ENCODE results near the gene RGS3. TPM values are rescaled to one million over a fixed set of nuclear protein-coding genes. Genes with fewer than 3 reads are reported as not detected.

The RGS3 gene
- total and polyA plus RNA-seq, 2 of the 13 experiments (the other 11 are each of a cell fraction or from before 2014, with no cell fraction given), result 17.1 to 28.8 TPM

DNA sequence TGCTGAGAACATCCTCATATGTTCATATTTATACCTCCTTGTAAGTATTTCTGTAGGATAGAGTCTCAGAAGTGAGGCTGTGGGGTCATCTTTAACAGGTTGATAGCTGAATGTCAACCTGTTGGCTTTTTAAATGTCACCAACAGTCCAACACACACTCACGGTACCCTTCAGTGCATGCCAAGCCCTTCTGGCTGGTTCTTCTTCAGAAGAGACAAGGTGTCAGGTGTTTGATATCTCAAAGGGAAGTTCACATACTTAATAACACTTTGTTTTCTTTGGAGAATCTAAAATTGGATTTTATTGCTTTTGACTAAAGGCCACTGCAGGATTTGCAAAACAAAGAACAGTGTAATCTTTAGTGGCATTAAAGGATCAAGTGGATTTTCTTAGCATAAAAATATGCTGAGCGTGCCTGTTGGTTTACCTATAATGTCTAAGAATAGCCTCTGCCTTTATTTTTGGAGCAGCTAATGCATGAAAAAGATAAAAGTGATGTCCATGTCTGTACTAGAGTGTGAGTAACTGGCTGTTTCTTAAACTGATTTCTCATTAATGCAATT lies 58.2 kb downstream of the RGS3 start:
- ChIA-PET POLR2A (no interaction called here), CTCF (ENCODE audit: low intra/inter-chr PET ratio, low total read pairs) (no interaction called here)
- Histone ChIP-seq H3K27ac (ENCODE audit: extremely low read length, insufficient read depth, low read length) (no peak overlapping the region), H3K9me3 (ENCODE audit: low read length) (no peaks in the 10 kb centered on the region), H2AFZ (ENCODE audit: low read length) (no peak overlapping the region), H3K9ac (ENCODE audit: insufficient read depth, low read depth, low read length) (no peak overlapping the region), H3K79me2 (ENCODE audit: insufficient read depth, low read length) (no peaks in the 10 kb centered on the region), H3K4me1 (ENCODE audit: insufficient read depth, low read length) (peaks cover 26% of the 10 kb centered on the region), H3K27me3 (ENCODE audit: control insufficient read depth in 1 of 2, insufficient read depth in 2 of 2, low read length in 2 of 2) (no peaks in the 10 kb centered on the region), H4K20me1 (ENCODE audit: insufficient read depth, low read length) (no peaks in the 10 kb centered on the region; the same call in 1 of the 2 replicates), H3K4me3 (replicated peaks in 1 of 3; ENCODE audit: insufficient read depth in 1 of 3, low read depth in 2 of 3, low read length in 3 of 3) (no peak overlapping the region), H3K36me3 (replicated peaks in 1 of 2; ENCODE audit: control insufficient read depth in 1 of 2, insufficient read depth in 2 of 2, low read length in 2 of 2) (peaks cover 37 to 96% of the 10 kb centered on the region in 2 experiments), H3K4me2 (ENCODE audit: low read depth, low read length) (no peak overlapping the region)
- intact Hi-C loops (cut with micrococcal nuclease; ENCODE audit: unreplicated experiment) (no loop called here), in situ Hi-C loops (cut with HindIII; ENCODE audit: extremely low pct_ligation_motif_present, low pct_unique_long_range_greater_than_20kb) (no loop called here)
- DNase-seq (ENCODE audit: low spot score) (no peak), ATAC-seq (no peak), FAIRE-seq (no peak)
- BruUV-seq (replicated peaks), result no TSS peak
- TF ChIP-seq MAFK (conservative IDR thresholded peaks at IDR 0.05 in 1 of 2, IDR thresholded peaks at IDR 0.05 in 1 of 2; ENCODE audit: low read length in 2 of 2), result 0 out of 4 replicates have a peak, but pooled peaks of 1 of the 2 experiments have one; percentile 17
- TF ChIP-seq ZNF101 (CRISPR knock-in tag; IDR thresholded peaks at IDR 0.05; ENCODE audit: borderline replicate concordance, low read depth), result no peak
- WGBS (ENCODE audit: low lambda C conversion rate), result 96% methylated on average over 2 of the region's 2 CpGs

DNA sequence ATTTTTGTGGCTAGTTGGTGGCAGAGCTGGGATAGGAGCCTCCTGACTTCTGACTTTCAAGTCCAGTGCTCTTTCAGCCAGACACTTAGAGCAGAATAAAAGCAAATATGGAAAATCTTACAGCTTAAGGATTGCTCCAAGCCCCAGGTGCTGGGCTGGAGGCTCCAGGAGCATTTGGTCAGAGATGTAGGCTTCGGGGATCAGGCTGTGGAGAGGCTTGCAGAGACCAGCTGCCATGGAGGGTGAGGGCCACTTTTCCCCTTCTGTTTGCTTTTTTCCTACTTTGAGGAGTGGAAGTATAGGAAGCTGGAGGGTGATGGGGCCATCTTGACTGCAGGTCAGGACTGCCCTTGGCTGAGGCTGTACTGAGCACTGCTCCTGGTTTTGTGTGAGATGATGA lies 58.9 kb downstream of the RGS3 start:
- H3K4me3 ChIP-seq (replicated peaks in 1 of 3; ENCODE audit: insufficient read depth in 1 of 3, low read depth in 2 of 3, low read length in 3 of 3), result no peak overlapping the region
- H4K20me1 ChIP-seq (ENCODE audit: insufficient read depth, low read length), result no peaks in the 10 kb centered on the region; the same call in 1 of the 2 replicates
- H3K79me2 ChIP-seq (ENCODE audit: insufficient read depth, low read length), result no peaks in the 10 kb centered on the region
- ATAC-seq, result no peak
- 80% methylated on average over 1 of the region's 1 CpG for WGBS (ENCODE audit: low lambda C conversion rate)
- POLR2A ChIA-PET, result no interaction called here
- H3K4me2 ChIP-seq (ENCODE audit: low read depth, low read length), result no peak overlapping the region
- TF ChIP-seq NR3C1 (CRISPR knock-in tag; IDR thresholded peaks at IDR 0.05), result no peak
- TF ChIP-seq ZNF513 (CRISPR knock-in tag; conservative IDR thresholded peaks at IDR 0.05), result no peak
- TF ChIP-seq, protein P1, sequence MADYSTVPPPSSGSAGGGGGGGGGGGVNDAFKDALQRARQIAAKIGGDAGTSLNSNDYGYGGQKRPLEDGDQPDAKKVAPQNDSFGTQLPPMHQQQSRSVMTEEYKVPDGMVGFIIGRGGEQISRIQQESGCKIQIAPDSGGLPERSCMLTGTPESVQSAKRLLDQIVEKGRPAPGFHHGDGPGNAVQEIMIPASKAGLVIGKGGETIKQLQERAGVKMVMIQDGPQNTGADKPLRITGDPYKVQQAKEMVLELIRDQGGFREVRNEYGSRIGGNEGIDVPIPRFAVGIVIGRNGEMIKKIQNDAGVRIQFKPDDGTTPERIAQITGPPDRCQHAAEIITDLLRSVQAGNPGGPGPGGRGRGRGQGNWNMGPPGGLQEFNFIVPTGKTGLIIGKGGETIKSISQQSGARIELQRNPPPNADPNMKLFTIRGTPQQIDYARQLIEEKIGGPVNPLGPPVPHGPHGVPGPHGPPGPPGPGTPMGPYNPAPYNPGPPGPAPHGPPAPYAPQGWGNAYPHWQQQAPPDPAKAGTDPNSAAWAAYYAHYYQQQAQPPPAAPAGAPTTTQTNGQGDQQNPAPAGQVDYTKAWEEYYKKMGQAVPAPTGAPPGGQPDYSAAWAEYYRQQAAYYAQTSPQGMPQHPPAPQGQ (CRISPR knock-in tag; IDR thresholded peaks at IDR 0.05; ENCODE audit: borderline replicate concordance), result no peak
- TF ChIP-seq SMAD9 (CRISPR knock-in tag; IDR thresholded peaks at IDR 0.05), result no peak
- TF ChIP-seq ZNF207 (IDR thresholded peaks at IDR 0.05; ENCODE audit: borderline replicate concordance), result no peak
- TF ChIP-seq ZNF678 (CRISPR knock-in tag; IDR thresholded peaks at IDR 0.05), result no peak
- no peak for TF ChIP-seq ZNF382 (CRISPR knock-in tag; IDR thresholded peaks at IDR 0.05; ENCODE audit: borderline replicate concordance)
- TF ChIP-seq ZNF777 (CRISPR knock-in tag; IDR thresholded peaks at IDR 0.05), result no peak
- TF ChIP-seq SUZ12 (IDR thresholded peaks at IDR 0.05; ENCODE audit: low read depth, low read length), result no peak
- TF ChIP-seq ZNF567 (CRISPR knock-in tag; IDR thresholded peaks at IDR 0.05; ENCODE audit: borderline replicate concordance), result no peak
- no peaks in the 10 kb centered on the region for H3K9me3 ChIP-seq (ENCODE audit: low read length)
- FAIRE-seq, result no peak
- H3K9ac ChIP-seq (ENCODE audit: insufficient read depth, low read depth, low read length), result no peak overlapping the region
- H2AFZ ChIP-seq (ENCODE audit: low read length), result no peak overlapping the region
- CTCF ChIA-PET (ENCODE audit: low intra/inter-chr PET ratio, low total read pairs), result no interaction called here
- no peaks in the 10 kb centered on the region for H3K27me3 ChIP-seq (ENCODE audit: control insufficient read depth in 1 of 2, insufficient read depth in 2 of 2, low read length in 2 of 2)
- no TSS peak for BruUV-seq (replicated peaks)
- H3K27ac ChIP-seq (ENCODE audit: extremely low read length, insufficient read depth, low read length), result no peak overlapping the region
- DNase-seq (ENCODE audit: low spot score), result no peak
- peaks cover 26% of the 10 kb centered on the region for H3K4me1 ChIP-seq (ENCODE audit: insufficient read depth, low read length)
- in situ Hi-C loops (cut with HindIII; ENCODE audit: extremely low pct_ligation_motif_present, low pct_unique_long_range_greater_than_20kb), result no loop called here
- intact Hi-C loops (cut with micrococcal nuclease; ENCODE audit: unreplicated experiment), result no loop called here
- peaks cover 34 to 96% of the 10 kb centered on the region in 2 experiments for H3K36me3 ChIP-seq (replicated peaks in 1 of 2; ENCODE audit: control insufficient read depth in 1 of 2, insufficient read depth in 2 of 2, low read length in 2 of 2)
